Lower leg skin (tissue), 4 donors: ENCODE measurements around the gene TUFT1. TPM values are rescaled to one million over a fixed set of nuclear protein-coding genes. Genes with fewer than 3 reads are reported as not detected.

Experiments
- DNase-seq, 2 donors: peaks; one replicate each; pipeline ENCODE4 v3.0.0-alpha.2; 2019; ENCODE audit warnings: low spot score in 2 of 2
- H3K4me3 ChIP-seq: fragments of 200-600 bp; sonication (generic); 2 replicates; pipeline ENCODE4 v1.5.1; 2017; ENCODE audit warnings: mild to moderate bottlenecking, low read depth; ENCODE audit not compliant: poor library complexity, severe bottlenecking
- POLR2A ChIP-seq, 2 donors: fragments of 450-650 bp; IDR thresholded peaks; one replicate each; pipeline ENCODE4 v1.6.1; 2016 to 2017; ENCODE audit warnings: antibody characterized with exemption in 2 of 2, mild to moderate bottlenecking in 1 of 2, moderate library complexity in 1 of 2
- WGBS, 2 donors: methylation state at CpG; one replicate each; pipeline ENCODE4 v1.1.5; 2018; 5-methylcytosine and 5-hydroxymethylcytosine counted together
- intact Hi-C: fragments of 100-400 bp; cut with DNase I; formaldehyde crosslinking; loops from one replicate; pipeline ENCODE4 v1.15.0; 2023; ENCODE audit warnings: low total_unique reads
- total RNA-seq, 4 donors: library from RNA; depleted of rRNA; stranded (reverse); fragments of >200 nt; gene quantifications; one replicate each; pipeline ENCODE4 v1.1.0, GENCODE V29; 2016
- TF ChIP-seq, protein P1 (sequence below), 3 donors: fragments of 450-650 bp; IDR thresholded peaks; one replicate each; pipeline ENCODE4 v1.5.1; 2016; ENCODE audit warnings: antibody characterized with exemption in 3 of 3, mild to moderate bottlenecking in 3 of 3, moderate library complexity in 2 of 3

The TUFT1 gene
- total RNA-seq, 4 donors from 2014 or later: 140 to 186 (median 161) TPM

DNA sequence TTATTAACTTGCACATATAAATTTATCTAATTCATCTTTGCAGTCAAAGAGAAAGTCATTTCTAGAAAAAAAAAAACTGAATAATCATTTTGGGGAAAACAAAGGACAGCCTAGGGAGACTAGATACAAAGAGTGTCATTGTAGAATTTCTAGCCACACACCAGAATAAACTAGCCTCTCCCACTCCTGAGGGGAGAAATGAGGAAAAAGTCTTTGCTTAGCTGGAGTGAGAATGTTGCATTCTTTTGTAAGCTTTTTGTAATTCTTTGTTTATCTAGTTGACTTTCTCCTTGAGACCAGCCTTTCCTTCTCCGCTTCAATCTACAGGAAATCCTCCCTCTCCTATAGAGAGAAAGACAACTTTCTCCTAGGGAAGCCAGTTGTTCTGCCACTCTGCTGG, 44.8 kb upstream of the TUFT1 start:
- H3K4me3 ChIP-seq: no peak overlapping the region
- TF ChIP-seq, protein P1, sequence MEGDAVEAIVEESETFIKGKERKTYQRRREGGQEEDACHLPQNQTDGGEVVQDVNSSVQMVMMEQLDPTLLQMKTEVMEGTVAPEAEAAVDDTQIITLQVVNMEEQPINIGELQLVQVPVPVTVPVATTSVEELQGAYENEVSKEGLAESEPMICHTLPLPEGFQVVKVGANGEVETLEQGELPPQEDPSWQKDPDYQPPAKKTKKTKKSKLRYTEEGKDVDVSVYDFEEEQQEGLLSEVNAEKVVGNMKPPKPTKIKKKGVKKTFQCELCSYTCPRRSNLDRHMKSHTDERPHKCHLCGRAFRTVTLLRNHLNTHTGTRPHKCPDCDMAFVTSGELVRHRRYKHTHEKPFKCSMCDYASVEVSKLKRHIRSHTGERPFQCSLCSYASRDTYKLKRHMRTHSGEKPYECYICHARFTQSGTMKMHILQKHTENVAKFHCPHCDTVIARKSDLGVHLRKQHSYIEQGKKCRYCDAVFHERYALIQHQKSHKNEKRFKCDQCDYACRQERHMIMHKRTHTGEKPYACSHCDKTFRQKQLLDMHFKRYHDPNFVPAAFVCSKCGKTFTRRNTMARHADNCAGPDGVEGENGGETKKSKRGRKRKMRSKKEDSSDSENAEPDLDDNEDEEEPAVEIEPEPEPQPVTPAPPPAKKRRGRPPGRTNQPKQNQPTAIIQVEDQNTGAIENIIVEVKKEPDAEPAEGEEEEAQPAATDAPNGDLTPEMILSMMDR (IDR thresholded peaks at IDR 0.05): no peak
- intact Hi-C loops: no loop called here
- 68 to 83% methylated on average over 1 of the region's 1 CpG for WGBS, 2 donors
- no peak for DNase-seq

DNA sequence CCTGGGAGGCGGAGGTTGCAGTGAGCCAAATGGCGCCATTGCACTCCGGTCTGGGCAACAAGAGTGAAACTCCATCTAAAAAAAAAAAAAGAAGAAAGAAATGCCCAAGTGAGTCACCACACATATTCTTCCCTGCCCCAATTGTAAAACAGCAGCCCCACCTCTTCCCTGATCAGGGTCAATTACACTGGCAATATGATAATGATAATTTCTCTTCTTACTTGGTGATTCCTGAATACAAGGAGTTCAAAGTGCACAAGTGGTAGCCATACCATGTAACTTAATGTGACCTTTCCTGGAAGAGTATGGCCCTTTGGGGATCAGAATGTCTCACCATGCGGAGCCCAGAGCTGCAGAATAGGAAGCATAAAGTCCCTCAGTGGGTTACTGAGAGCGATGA, 40.7 kb upstream of the TUFT1 start:
- TF ChIP-seq POLR2A (IDR thresholded peaks at IDR 0.05): no peak
- TF ChIP-seq, protein P1 (IDR thresholded peaks at IDR 0.05): no peak
- no peak overlapping the region for H3K4me3 ChIP-seq
- intact Hi-C loops: no loop called here
- WGBS, 2 donors: 94 to 97% methylated on average over 5 of the region's 5 CpGs
- no peak for DNase-seq

DNA sequence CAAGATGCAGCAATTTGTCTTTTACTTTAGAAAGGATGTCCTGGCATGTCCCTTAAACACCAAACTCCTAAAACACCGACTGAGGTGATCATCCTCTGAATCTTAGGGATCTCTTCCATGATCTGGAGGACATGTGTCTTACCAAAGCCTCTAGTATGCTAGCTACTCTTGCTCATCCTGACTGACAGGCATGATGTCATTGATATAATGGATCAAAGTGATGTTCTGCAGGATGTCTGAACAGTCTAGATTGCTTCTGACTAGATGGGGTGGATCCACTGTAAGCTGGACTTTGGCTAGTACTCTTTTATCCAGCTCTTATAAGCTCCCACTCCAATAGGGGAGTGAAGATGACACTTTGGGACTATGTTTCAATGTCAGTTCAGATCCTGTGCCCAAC, 40.2 kb upstream of the TUFT1 start:
- 90 to 94% methylated on average over 1 of the region's 1 CpG for WGBS, 2 donors
- intact Hi-C loops: no loop called here
- no peak for DNase-seq
- TF ChIP-seq POLR2A (IDR thresholded peaks at IDR 0.05): no peak
- TF ChIP-seq, protein P1 (IDR thresholded peaks at IDR 0.05): no peak
- no peak overlapping the region for H3K4me3 ChIP-seq

DNA sequence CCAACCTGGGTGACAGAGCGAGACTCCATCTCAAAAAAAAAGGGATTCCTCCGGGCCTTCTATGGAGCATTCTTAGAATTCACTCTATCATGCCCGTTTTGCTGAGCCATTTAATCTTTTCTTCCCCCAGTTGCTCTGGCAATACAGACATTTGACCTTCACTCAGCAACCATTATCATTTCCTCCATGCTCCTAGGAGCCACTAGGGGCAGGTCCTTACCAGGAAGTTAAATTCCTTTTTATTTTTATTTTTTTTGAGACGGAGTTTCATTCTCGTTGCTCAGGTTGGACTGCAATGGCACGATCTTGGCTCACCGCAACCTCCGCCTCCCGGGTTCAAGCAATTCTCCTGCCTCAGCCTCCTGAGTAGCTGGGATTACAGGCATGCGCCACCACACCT, 38.6 kb upstream of the TUFT1 start:
- 72 to 88% methylated on average over 10 of the region's 10 CpGs for WGBS, 2 donors
- TF ChIP-seq, protein P1 (IDR thresholded peaks at IDR 0.05): no peak
- TF ChIP-seq POLR2A (IDR thresholded peaks at IDR 0.05): no peak
- intact Hi-C loops: no loop called here
- no peak overlapping the region for H3K4me3 ChIP-seq
- no peak for DNase-seq

DNA sequence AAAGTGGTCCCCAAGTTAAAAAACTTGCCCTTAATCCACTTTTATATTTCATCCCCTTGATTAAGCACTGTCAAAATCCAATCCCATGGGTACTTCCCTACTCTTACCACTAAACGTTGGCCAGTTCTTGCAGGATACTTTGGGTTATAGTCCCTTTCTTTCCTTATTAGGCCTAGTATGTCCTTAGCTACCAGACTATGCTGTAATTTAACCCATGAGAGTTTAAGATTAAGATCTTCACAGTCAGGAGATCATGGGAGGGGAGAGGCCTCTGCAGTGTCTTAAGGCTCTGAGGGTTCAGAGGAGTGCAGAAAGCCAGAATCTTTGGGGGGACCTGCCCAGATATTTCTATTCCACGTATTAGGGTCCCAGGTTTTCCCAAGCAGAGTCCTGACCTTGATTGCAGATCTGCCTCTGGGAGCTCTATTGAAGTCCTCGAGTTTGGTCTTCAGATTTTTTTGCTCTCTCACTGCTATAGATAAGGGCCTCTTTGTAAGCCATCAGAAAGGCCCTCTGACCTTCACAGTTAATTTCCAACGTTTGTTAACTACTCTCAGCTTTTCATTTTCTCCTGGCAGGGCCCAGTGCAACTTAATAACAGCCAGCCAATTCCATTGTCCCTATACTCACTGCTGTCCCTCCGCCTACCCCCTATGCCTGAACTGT, 37.9 kb upstream of the TUFT1 start:
- DNase-seq: no peak
- intact Hi-C loops: no loop called here
- TF ChIP-seq POLR2A (IDR thresholded peaks at IDR 0.05): no peak
- TF ChIP-seq, protein P1 (IDR thresholded peaks at IDR 0.05): no peak
- 64 to 66% methylated on average over 5 of the region's 5 CpGs for WGBS, 2 donors
- no peak overlapping the region for H3K4me3 ChIP-seq
